IPS-15b (cell line): ENCODE results near the gene SPATA45.

Source experiments
- H3K27me3 ChIP-seq: one replicate; pipeline ENCODE4 v1.6.1; 2013; ENCODE audit warnings: low read length; ENCODE audit not compliant: control insufficient read depth, insufficient read depth
- H3K36me3 ChIP-seq: one replicate; pipeline ENCODE4 v1.6.1; 2013; ENCODE audit warnings: low read length; ENCODE audit not compliant: control insufficient read depth, insufficient read depth
- H3K4me1 ChIP-seq: one replicate; pipeline ENCODE4 v1.6.1; 2013; ENCODE audit warnings: mild to moderate bottlenecking, low read length; ENCODE audit not compliant: control insufficient read depth, insufficient read depth
- H3K4me3 ChIP-seq: one replicate; pipeline ENCODE4 v1.5.1; 2013; ENCODE audit warnings: low read depth, low read length
- H3K9ac ChIP-seq: one replicate; pipeline ENCODE4 v1.6.1; 2013; ENCODE audit warnings: low read depth, mild to moderate bottlenecking, low read length
- H3K9me3 ChIP-seq: one replicate; pipeline ENCODE4 v1.6.1; 2013; ENCODE audit warnings: mild to moderate bottlenecking, low read length; ENCODE audit not compliant: control insufficient read depth, insufficient read depth

The SPATA45 gene

GRCh38 chr1:212827831-212828278 is 19.6 kb downstream of the SPATA45 start:
- Histone ChIP-seq H3K9me3 (peaks cover 8% of the 10 kb centered on the region), H3K27me3 (no peaks in the 10 kb centered on the region), H3K36me3 (no peaks in the 10 kb centered on the region), H3K4me3 (no peak overlapping the region), H3K4me1 (no peaks in the 10 kb centered on the region), H3K9ac (no peak overlapping the region)

- H3K9me3 ChIP-seq: peaks cover 8% of the 10 kb centered on the region
- H3K4me3 ChIP-seq: no peak overlapping the region
- no peaks in the 10 kb centered on the region for H3K4me1 ChIP-seq
- no peaks in the 10 kb centered on the region for H3K27me3 ChIP-seq
- H3K9ac ChIP-seq: no peak overlapping the region
- no peaks in the 10 kb centered on the region for H3K36me3 ChIP-seq
These were observed 20.2 kb downstream of the SPATA45 start for GRCh38 chr1:212827171-212827776.

GRCh38 chr1:212825798-212826452 is 21.5 kb downstream of the SPATA45 start:
- Histone ChIP-seq H3K27me3 (no peaks in the 10 kb centered on the region), H3K4me3 (no peak overlapping the region), H3K9me3 (peaks cover 8% of the 10 kb centered on the region), H3K36me3 (no peaks in the 10 kb centered on the region), H3K9ac (no peak overlapping the region), H3K4me1 (no peaks in the 10 kb centered on the region)

GRCh38 chr1:212824201-212824600 is 23.2 kb downstream of the SPATA45 start:
- H3K4me3 ChIP-seq: no peak overlapping the region
- H3K9ac ChIP-seq: no peak overlapping the region
- H3K36me3 ChIP-seq: no peaks in the 10 kb centered on the region
- no peaks in the 10 kb centered on the region for H3K4me1 ChIP-seq
- H3K27me3 ChIP-seq: no peaks in the 10 kb centered on the region
- peaks cover 8% of the 10 kb centered on the region for H3K9me3 ChIP-seq

- H3K4me1 ChIP-seq: no peaks in the 10 kb centered on the region
- no peaks in the 10 kb centered on the region for H3K36me3 ChIP-seq
These were observed 24.5 kb downstream of the SPATA45 start for GRCh38 chr1:212822956-212823355.

GRCh38 chr1:212820969-212821368 is 26.5 kb downstream of the SPATA45 start:
- Histone ChIP-seq H3K9ac (no peak overlapping the region), H3K4me1 (no peaks in the 10 kb centered on the region), H3K4me3 (no peak overlapping the region), H3K9me3 (peaks cover 8% of the 10 kb centered on the region), H3K27me3 (no peaks in the 10 kb centered on the region), H3K36me3 (no peaks in the 10 kb centered on the region)

More at GRCh38 chr1:212822956-212823355, 24.5 kb downstream of the SPATA45 start:
- H3K9me3 ChIP-seq: peaks cover 8% of the 10 kb centered on the region
- no peak overlapping the region for H3K9ac ChIP-seq
- no peaks in the 10 kb centered on the region for H3K27me3 ChIP-seq
- no peak overlapping the region for H3K4me3 ChIP-seq

- peaks cover 3% of the 10 kb centered on the region for H3K4me1 ChIP-seq
- no peak overlapping the region for H3K9ac ChIP-seq
- no peaks in the 10 kb centered on the region for H3K27me3 ChIP-seq
- no peaks in the 10 kb centered on the region for H3K9me3 ChIP-seq
- H3K36me3 ChIP-seq: no peaks in the 10 kb centered on the region
- H3K4me3 ChIP-seq: no peak overlapping the region
These were observed 27.7 kb downstream of the SPATA45 start for GRCh38 chr1:212819726-212820125.

GRCh38 chr1:212816567-212817278 is 30.7 kb downstream of the SPATA45 start:
- H3K4me1 ChIP-seq: peaks cover 7% of the 10 kb centered on the region
- no peak overlapping the region for H3K4me3 ChIP-seq
- H3K27me3 ChIP-seq: no peaks in the 10 kb centered on the region
- no peaks in the 10 kb centered on the region for H3K9me3 ChIP-seq
- no peaks in the 10 kb centered on the region for H3K36me3 ChIP-seq
- H3K9ac ChIP-seq: no peak overlapping the region

- no peak overlapping the region for H3K9ac ChIP-seq
- peaks cover 7% of the 10 kb centered on the region for H3K4me1 ChIP-seq
These were observed 32.7 kb downstream of the SPATA45 start for GRCh38 chr1:212814537-212815334.

GRCh38 chr1:212805767-212806166 is 41.7 kb downstream of the SPATA45 start:
- no peaks in the 10 kb centered on the region for H3K27me3 ChIP-seq
- no peak overlapping the region for H3K4me3 ChIP-seq
- no peak overlapping the region for H3K9ac ChIP-seq
- no peaks in the 10 kb centered on the region for H3K9me3 ChIP-seq
- H3K36me3 ChIP-seq: peaks cover 2% of the 10 kb centered on the region
- no peaks in the 10 kb centered on the region for H3K4me1 ChIP-seq

More at GRCh38 chr1:212814537-212815334, 32.7 kb downstream of the SPATA45 start:
- Histone ChIP-seq H3K27me3 (no peaks in the 10 kb centered on the region), H3K36me3 (no peaks in the 10 kb centered on the region), H3K4me3 (no peak overlapping the region), H3K9me3 (no peaks in the 10 kb centered on the region)

GRCh38 chr1:212797681-212798080 is 49.8 kb downstream of the SPATA45 start:
- H3K27me3 ChIP-seq: no peaks in the 10 kb centered on the region
- H3K9ac ChIP-seq: no peak overlapping the region
- no peaks in the 10 kb centered on the region for H3K36me3 ChIP-seq
- no peak overlapping the region for H3K4me3 ChIP-seq
- H3K9me3 ChIP-seq: no peaks in the 10 kb centered on the region
- H3K4me1 ChIP-seq: no peaks in the 10 kb centered on the region
